ENCODE data around the gene SAP30BP.

GRCh38 chr17:75635610-75636202 is 31.4 kb upstream of the SAP30BP start:
- TF ChIP-seq CTCF (IDR thresholded peaks at IDR 0.05; ENCODE audit: insufficient read depth, low read length, poor library complexity, severe bottlenecking), result no peak
- TF ChIP-seq EZH2phosphoT487 (conservative IDR thresholded peaks at IDR 0.05; ENCODE audit: low read length), result no peak

Data from SU-DHL-6 (cell line).